OCI-LY1 (cell line): ENCODE results near the gene GNAI2.

Experiments
- H2AFZ ChIP-seq: fragments of 200-600 bp; sonication (generic), shearing (Covaris generic); 2 replicates; pipeline ENCODE4 v1.6.0; 2014; ENCODE audit warnings: antibody characterized with exemption, mild to moderate bottlenecking, low read length
- H3F3A ChIP-seq: fragments of 200-600 bp; sonication (generic), shearing (Covaris generic); 2 replicates; pipeline ENCODE4 v1.6.0; 2014; ENCODE audit warnings: mild to moderate bottlenecking, antibody characterized with exemption, low read length, moderate library complexity; ENCODE audit not compliant: insufficient read depth
- H3K27ac ChIP-seq: fragments of 200-600 bp; sonication (generic); 2 replicates; pipeline ENCODE4 v1.5.1; 2014; ENCODE audit warnings: low read length, mixed run types, mild to moderate bottlenecking, low read depth; ENCODE audit not compliant: poor library complexity, severe bottlenecking
- H3K27me3 ChIP-seq: fragments of 200-600 bp; sonication (generic); 2 replicates; pipeline ENCODE4 v1.6.0; 2014; ENCODE audit warnings: antibody characterized with exemption, mild to moderate bottlenecking, low read length, moderate library complexity; ENCODE audit not compliant: insufficient read depth
- H3K36me3 ChIP-seq: fragments of 200-600 bp; sonication (generic); 2 replicates; pipeline ENCODE4 v1.6.1; 2014; ENCODE audit warnings: mild to moderate bottlenecking, antibody characterized with exemption, low read length, moderate library complexity, mixed read lengths; ENCODE audit not compliant: insufficient read depth
- H3K4me1 ChIP-seq: fragments of 200-600 bp; sonication (generic); 2 replicates; pipeline ENCODE4 v1.5.1; 2014; ENCODE audit warnings: mild to moderate bottlenecking, low read length, moderate library complexity; ENCODE audit not compliant: insufficient read depth, severe bottlenecking
- H3K4me2 ChIP-seq: fragments of 200-600 bp; sonication (generic), shearing (Covaris generic); 2 replicates; pipeline ENCODE4 v1.6.1; 2014; ENCODE audit warnings: low read length
- H3K4me3 ChIP-seq: fragments of 200-600 bp; sonication (generic); 2 replicates; pipeline ENCODE4 v1.5.1; 2014; ENCODE audit warnings: low read length, low read depth, mild to moderate bottlenecking, mixed read lengths; ENCODE audit not compliant: poor library complexity, severe bottlenecking
- H3K79me2 ChIP-seq: fragments of 200-600 bp; shearing (Covaris generic); 2 replicates; pipeline ENCODE4 v1.6.1; 2016; ENCODE audit warnings: mixed run types, low read length, mixed read lengths; ENCODE audit not compliant: insufficient read depth
- H3K9ac ChIP-seq: fragments of 200-600 bp; sonication (generic), shearing (Covaris generic); 2 replicates; pipeline ENCODE4 v1.6.1; 2014; ENCODE audit warnings: mild to moderate bottlenecking, low read length, mixed read lengths
- H3K9me2 ChIP-seq: fragments of 200-600 bp; sonication (generic), shearing (Covaris generic); 2 replicates; pipeline ENCODE4 v1.6.1; 2014; ENCODE audit warnings: low read depth, mild to moderate bottlenecking, low read length, mixed read lengths
- H3K9me3 ChIP-seq: fragments of 200-600 bp; shearing (Covaris generic); 2 replicates; pipeline ENCODE4 v1.6.1; 2014; ENCODE audit warnings: low read length, mixed read lengths
- H4K20me1 ChIP-seq: fragments of 200-600 bp; sonication (generic), shearing (Covaris generic); 2 replicates; pipeline ENCODE4 v1.6.0; 2016; ENCODE audit warnings: mild to moderate bottlenecking, low read length; ENCODE audit not compliant: insufficient read depth
- CTCF ChIP-seq: fragments of 200-600 bp; sonication (generic), shearing (Covaris generic); IDR thresholded peaks from 2 replicates; pipeline ENCODE4 v1.5.1; 2017; ENCODE audit warnings: mild to moderate bottlenecking, antibody characterized with exemption, low read length, moderate library complexity, mixed read lengths
- EZH2 ChIP-seq: fragments of 200-600 bp; sonication (generic), shearing (Covaris generic); IDR thresholded peaks from 2 replicates; pipeline ENCODE4 v1.8.0; 2017; ENCODE audit warnings: borderline replicate concordance, mixed run types, mild to moderate bottlenecking, antibody characterized with exemption, low read length, moderate library complexity, mixed read lengths

The GNAI2 gene

GRCh38 chr3:50189989-50190388 lies 46.0 kb upstream of the GNAI2 start:
- H3K4me2 ChIP-seq: no peak overlapping the region
- no peak overlapping the region for H3K27ac ChIP-seq
- H3K9ac ChIP-seq: no peak overlapping the region
- no peaks in the 10 kb centered on the region for H3F3A ChIP-seq
- no peaks in the 10 kb centered on the region for H3K79me2 ChIP-seq
- TF ChIP-seq CTCF (no peak), EZH2 (no peak)
- no peaks in the 10 kb centered on the region for H3K9me3 ChIP-seq
- no peaks in the 10 kb centered on the region for H4K20me1 ChIP-seq
- no peak overlapping the region for H2AFZ ChIP-seq
- no peak overlapping the region for H3K4me3 ChIP-seq
- peaks cover 6% of the 10 kb centered on the region for H3K4me1 ChIP-seq
- no peaks in the 10 kb centered on the region for H3K27me3 ChIP-seq
- H3K9me2 ChIP-seq: no peaks in the 10 kb centered on the region
- no peaks in the 10 kb centered on the region for H3K36me3 ChIP-seq

- Histone ChIP-seq H3K9me2 (no peaks in the 10 kb centered on the region), H3F3A (no peaks in the 10 kb centered on the region), H3K79me2 (no peaks in the 10 kb centered on the region), H4K20me1 (no peaks in the 10 kb centered on the region), H3K27me3 (no peaks in the 10 kb centered on the region), H3K4me2 (no peak within 1 kb of the TSS), H3K36me3 (no peaks in the 10 kb centered on the region), H3K27ac (no peak within 1 kb of the TSS), H3K4me1 (peaks cover 6% of the 10 kb centered on the region), H3K4me3 (no peak within 1 kb of the TSS), H2AFZ (no peak within 1 kb of the TSS), H3K9ac (no peak within 1 kb of the TSS), H3K9me3 (no peaks in the 10 kb centered on the region)
- TF ChIP-seq CTCF (no peak), EZH2 (no peak)
Measured at GRCh38 chr3:50190936-50191660, 44.9 kb upstream of the GNAI2 start, which contains the start of gene GNAT1. TSS of gene GNAT1 (plus strand) at chr3:50191610. CDS start at chr3:50191726, 116 bp downstream.

- TF ChIP-seq EZH2 (no peak), CTCF (no peak)
- Histone ChIP-seq H3K9me3 (no peaks in the 10 kb centered on the region), H3K4me1 (peaks cover 6% of the 10 kb centered on the region), H3K4me2 (no peak overlapping the region), H3K36me3 (no peaks in the 10 kb centered on the region), H3K27me3 (no peaks in the 10 kb centered on the region), H3K9ac (no peak overlapping the region), H3K79me2 (no peaks in the 10 kb centered on the region), H3K27ac (no peak overlapping the region), H2AFZ (no peak overlapping the region), H3F3A (no peaks in the 10 kb centered on the region), H3K4me3 (no peak overlapping the region), H4K20me1 (no peaks in the 10 kb centered on the region), H3K9me2 (no peaks in the 10 kb centered on the region)
Measured at GRCh38 chr3:50192124-50192523, 43.9 kb upstream of the GNAI2 start.
